ENCODE results near the gene A1BG.
"Not testable (repeated sequence)": the region's sequence is repeated elsewhere in the genome, so short reads cannot be mapped to it uniquely, and the experiment has no call there.

Gene A1BG

DNA sequence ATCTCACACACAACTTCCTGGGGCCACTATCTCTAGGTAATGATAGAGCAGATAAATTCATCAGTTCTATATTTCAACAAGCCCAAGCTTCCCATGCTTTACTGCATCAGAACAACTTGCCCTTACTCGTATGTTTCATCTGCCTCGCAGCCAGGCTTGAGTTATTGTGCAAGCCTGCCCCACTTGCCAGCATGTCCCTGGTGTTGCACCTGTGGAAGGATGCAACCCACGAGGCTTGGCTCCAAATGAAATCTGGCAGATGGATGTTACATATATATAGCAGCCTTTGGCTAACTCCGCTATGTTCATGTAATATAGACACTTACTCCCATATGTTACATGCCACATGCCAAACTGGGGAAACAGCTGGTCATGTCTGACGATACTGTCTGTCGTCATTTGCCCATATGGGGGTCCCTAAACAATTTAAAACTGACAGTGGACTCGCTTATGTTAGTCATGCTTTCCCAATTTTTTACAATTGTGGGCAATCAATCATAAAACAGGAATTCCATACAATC is 41.9 kb downstream of the A1BG start:
- TF ChIP-seq, protein P1, sequence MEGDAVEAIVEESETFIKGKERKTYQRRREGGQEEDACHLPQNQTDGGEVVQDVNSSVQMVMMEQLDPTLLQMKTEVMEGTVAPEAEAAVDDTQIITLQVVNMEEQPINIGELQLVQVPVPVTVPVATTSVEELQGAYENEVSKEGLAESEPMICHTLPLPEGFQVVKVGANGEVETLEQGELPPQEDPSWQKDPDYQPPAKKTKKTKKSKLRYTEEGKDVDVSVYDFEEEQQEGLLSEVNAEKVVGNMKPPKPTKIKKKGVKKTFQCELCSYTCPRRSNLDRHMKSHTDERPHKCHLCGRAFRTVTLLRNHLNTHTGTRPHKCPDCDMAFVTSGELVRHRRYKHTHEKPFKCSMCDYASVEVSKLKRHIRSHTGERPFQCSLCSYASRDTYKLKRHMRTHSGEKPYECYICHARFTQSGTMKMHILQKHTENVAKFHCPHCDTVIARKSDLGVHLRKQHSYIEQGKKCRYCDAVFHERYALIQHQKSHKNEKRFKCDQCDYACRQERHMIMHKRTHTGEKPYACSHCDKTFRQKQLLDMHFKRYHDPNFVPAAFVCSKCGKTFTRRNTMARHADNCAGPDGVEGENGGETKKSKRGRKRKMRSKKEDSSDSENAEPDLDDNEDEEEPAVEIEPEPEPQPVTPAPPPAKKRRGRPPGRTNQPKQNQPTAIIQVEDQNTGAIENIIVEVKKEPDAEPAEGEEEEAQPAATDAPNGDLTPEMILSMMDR (IDR thresholded peaks at IDR 0.05; ENCODE audit: low read depth, low read length): no peak
- no peak for DNase-seq (ENCODE audit: extremely low read depth, low read depth)

DNA sequence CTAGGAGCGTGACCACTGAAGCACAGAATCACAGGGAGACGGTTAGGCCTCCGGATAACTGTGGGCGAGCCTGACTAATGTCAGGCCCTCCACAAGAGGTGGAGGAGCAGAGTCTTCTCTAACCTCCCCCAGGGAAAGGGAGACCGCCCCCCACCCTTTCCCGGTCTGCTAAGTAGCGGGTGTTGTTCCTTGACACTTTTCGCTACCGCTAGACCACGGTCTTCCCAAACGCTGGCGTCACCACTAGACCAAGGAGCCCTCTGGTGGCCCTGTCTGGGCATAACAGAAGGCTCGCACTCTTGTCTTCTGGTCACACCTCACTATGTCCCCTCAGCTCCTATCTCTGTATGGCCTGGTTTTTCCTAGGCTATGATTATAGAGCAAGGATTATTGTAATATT is 42.6 kb downstream of the A1BG start:
- TF ChIP-seq, protein P1 (IDR thresholded peaks at IDR 0.05; ENCODE audit: low read depth, low read length): peak; percentile 9
- not testable (repeated sequence) for DNase-seq (ENCODE audit: extremely low read depth, low read depth)

DNA sequence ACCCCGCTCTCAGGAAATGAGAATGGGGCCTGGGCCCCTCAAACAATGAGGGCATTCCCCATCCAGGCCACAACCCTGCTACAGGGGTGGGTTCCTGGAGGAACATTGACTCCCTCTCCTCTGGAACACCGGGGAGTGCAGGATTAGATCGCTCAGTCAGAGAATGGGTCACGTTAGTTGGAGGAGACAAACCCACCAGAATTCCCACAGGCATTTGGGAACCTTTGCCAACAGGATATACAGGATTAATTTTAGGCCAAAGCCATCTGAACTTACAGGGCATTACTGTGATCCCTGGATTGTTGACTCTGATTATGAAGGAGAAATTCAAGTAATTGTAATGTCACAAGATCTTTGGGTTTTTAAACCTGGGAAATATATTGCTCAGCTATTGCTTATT is 45.6 kb downstream of the A1BG start:
- TF ChIP-seq, protein P1 (IDR thresholded peaks at IDR 0.05; ENCODE audit: low read depth, low read length): no peak
- no peak for DNase-seq (ENCODE audit: extremely low read depth, low read depth)

DNA sequence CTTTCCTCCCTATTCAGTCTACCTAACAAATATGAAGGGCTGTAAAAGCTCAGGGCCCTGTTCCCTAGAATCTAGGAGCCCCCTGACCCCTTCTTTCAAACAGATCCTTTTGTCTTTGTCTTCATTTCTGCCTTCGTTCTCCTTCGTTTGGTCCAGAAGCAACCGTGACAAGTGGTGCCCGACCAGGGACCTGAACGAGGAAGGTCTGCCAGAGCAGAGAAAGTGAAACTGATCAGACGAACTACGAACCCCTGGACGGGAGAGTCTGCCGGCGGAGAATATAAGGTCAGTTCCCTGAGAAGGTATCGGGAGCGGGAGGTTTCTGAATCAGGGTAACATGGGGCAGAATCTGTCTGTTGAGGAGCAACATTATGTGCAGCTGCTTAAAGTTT is 47.4 kb downstream of the A1BG start:
- DNase-seq (ENCODE audit: extremely low read depth, low read depth): no peak

DNA sequence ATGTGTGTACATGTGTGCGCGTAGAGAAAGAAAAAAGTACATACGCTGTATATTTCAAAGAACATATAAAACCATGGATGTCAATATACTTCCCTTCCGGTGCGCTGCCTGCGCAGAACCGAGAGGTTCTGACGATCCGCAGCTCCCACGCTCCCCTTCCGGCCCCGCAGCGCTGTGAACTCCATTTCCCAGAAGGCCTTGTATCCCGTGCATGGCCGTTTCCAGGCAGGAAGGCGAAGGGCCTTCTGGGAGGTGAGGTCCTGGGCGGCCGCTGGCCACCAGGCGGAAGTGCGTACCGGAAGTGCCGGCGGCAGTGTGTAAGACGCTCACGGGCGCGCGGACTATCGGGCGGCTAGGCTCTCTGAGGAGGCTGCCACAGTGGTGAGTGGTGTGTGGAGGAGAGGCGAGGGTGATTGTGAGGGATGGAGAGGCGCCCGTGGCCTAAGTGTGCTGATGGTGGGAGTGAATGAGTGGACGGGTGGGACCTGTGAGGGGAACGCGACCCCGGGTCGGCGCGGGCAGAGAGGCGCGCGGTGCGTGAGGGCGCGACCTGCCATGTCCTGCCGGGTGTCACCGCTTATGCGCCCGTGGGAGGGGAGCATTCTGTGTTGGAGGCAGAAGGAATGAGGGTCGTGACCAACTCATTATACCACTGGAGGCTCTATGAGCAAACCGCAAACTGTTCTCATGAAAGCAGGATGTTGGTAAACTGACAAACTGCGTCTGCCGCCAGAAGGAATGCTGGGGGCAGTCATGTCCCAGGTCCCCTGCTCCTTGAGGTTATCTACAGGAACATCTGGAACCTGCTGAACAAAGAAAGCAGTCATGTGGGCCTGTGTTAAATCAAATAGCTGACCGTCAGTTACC is 48.0 kb downstream of the A1BG start, which contains the start of gene ERVK3-1:
Gene ERVK3-1, plus strand, starts transcription at position 313 of the 867 bp plus-strand sequence. CDS start 6,792 bp downstream, outside the sequence.
- TF ChIP-seq, protein P1 (IDR thresholded peaks at IDR 0.05; ENCODE audit: low read depth, low read length): no peak
- peak; percentile 90 for DNase-seq (ENCODE audit: extremely low read depth, low read depth)

More for the DNA sequence above, 47.4 kb downstream of the A1BG start:
- TF ChIP-seq, protein P1 (IDR thresholded peaks at IDR 0.05; ENCODE audit: low read depth, low read length): no peak

DNA sequence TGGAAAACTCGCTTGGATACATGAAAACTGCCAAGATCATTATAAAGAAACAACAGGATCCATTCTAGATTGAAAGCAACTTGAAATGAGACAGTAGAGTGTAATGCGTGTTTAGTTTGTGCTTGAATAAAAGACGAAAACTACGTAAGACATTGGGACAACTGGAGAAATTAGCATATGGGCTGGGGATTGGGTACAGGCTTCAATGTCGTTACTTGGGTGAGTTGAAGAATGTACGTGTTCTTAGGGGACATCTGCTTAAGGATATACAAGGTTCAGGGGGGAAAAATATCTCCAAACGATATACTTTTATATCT is 48.6 kb downstream of the A1BG start:
- no peak for DNase-seq (ENCODE audit: extremely low read depth, low read depth)
- TF ChIP-seq, protein P1 (IDR thresholded peaks at IDR 0.05; ENCODE audit: low read depth, low read length): no peak

DNA sequence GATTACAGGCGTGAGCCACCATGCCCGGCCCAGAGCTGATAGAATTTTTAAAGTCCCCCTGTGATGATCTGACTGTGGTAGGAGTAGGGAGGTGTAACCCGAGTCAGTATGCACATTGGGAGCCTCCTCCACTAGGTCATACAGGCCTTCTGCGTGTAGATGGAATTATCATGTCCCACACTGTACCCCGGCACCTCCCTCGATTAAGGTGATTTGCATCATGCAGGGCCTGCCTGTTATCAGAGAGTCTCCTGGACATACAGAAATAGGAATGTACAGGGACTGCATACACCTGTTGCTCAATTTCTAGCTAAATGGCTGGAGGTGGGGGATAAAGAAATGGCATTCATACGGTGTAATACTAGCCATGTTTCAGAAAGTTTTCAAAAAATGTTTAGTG is 49.0 kb downstream of the A1BG start:
- DNase-seq (ENCODE audit: extremely low read depth, low read depth): no peak
- TF ChIP-seq, protein P1 (IDR thresholded peaks at IDR 0.05; ENCODE audit: low read depth, low read length): no peak
